K562 (cell line): Measurements from ENCODE around the gene CRK. TPM values are rescaled to one million over a fixed set of nuclear protein-coding genes. Genes with fewer than 3 reads are reported as not detected.

Experiments used
- ATAC-seq: fragments of 200-7000 bp; cut with Tn5 transposase; 3 replicates; pipeline ENCODE4 v1.9.1; 2020; ENCODE audit warnings: moderate library complexity
- BruUV-seq: library from RNA; stranded (reverse); fragments of 400-500 nt; replicated peaks from 2 replicates; lab custom pipeline; 2021; lab: Mats Ljungman, UMichigan
- CTCF ChIA-PET: fragments of 300-600 bp; formaldehyde crosslinking; extraction: SDS; loops from one replicate; lab custom pipeline; 2021; ENCODE audit warnings: low intra/inter-chr PET ratio; lab: Yijun Ruan, JAX
- POLR2A ChIA-PET: fragments of 300-600, 350-650 bp; sonication (Branson Sonifier 250); formaldehyde crosslinking; extraction: SDS; loops from one replicate; lab custom pipeline; 2021; ENCODE audit warnings: antibody characterized with exemption, inconsistent platforms; lab: Yijun Ruan, JAX
- DNase-seq, 4 experiments: peaks; one replicate each; pipeline versions ENCODE4 v3.0.0 to v3.0.0-alpha.2; 2011 to 2018; ENCODE audit warnings: low spot score in 3 of 4, mixed read lengths in 3 of 4; ENCODE audit errors: extremely low read depth in 1 of 4
- FAIRE-seq: peaks from 2 replicates; lab custom pipeline; 2011; peaks lifted over from hg19 to GRCh38; lab: Jason Lieb, UNC
- H2AFZ ChIP-seq: 2 replicates; pipeline ENCODE4 v1.6.0; 2011; ENCODE audit warnings: low read depth, low read length, control low read depth, inconsistent platforms
- H3K27ac ChIP-seq: fragments of 200-600 bp; 3 replicates; pipeline ENCODE4 v1.8.0; 2011; ENCODE audit warnings: low read depth, mild to moderate bottlenecking, control low read depth, inconsistent platforms, low read length, moderate library complexity, mixed read lengths; ENCODE audit errors: extremely low read depth
- H3K27me3 ChIP-seq, 2 experiments: fragments of 300-600 bp in 1 of 2; 2 replicates in 1 of 2; 3 replicates in 1 of 2; pipeline versions ENCODE4 v1.6.0 to v1.8.0; 2011; ENCODE audit warnings: inconsistent platforms in 2 of 2, low read length in 2 of 2, mild to moderate bottlenecking in 1 of 2, mixed read lengths in 1 of 2, moderate library complexity in 1 of 2; ENCODE audit not compliant: control insufficient read depth in 2 of 2, insufficient read depth in 2 of 2
- H3K36me3 ChIP-seq: fragments of 300-600 bp; 3 replicates; pipeline ENCODE4 v1.8.0; 2011; ENCODE audit warnings: mild to moderate bottlenecking, low read length, inconsistent platforms; ENCODE audit not compliant: control insufficient read depth, insufficient read depth
- H3K4me1 ChIP-seq, 2 experiments: fragments of 200-600 bp in 1 of 2; replicated peaks in 1 of 2; 2 replicates in 1 of 2; 3 replicates in 1 of 2; pipeline versions ENCODE4 v1.5.1 to v1.8.0; 2011; ENCODE audit warnings: inconsistent platforms in 2 of 2, low read length in 2 of 2, mild to moderate bottlenecking in 1 of 2, mixed read lengths in 1 of 2, moderate library complexity in 1 of 2; ENCODE audit not compliant: control insufficient read depth in 2 of 2, insufficient read depth in 2 of 2
- H3K4me2 ChIP-seq: 2 replicates; pipeline ENCODE4 v1.6.1; 2011; ENCODE audit warnings: low read length, control low read depth, inconsistent platforms, mixed read lengths; ENCODE audit not compliant: insufficient read depth
- H3K4me3 ChIP-seq: fragments of 200-600 bp; sonication (generic), shearing (Covaris generic); 2 replicates; pipeline ENCODE4 v1.5.1; 2016; ENCODE audit warnings: control low read depth, inconsistent platforms
- H3K79me2 ChIP-seq: fragments of 200-600 bp; 3 replicates; pipeline ENCODE4 v1.8.0; 2011; ENCODE audit warnings: low read length, inconsistent platforms; ENCODE audit not compliant: control insufficient read depth, insufficient read depth
- H3K9ac ChIP-seq, 2 experiments: 2 replicates each; pipeline versions ENCODE4 v1.6.0 to v1.6.1; 2011; ENCODE audit warnings: low read depth in 2 of 2, low read length in 2 of 2, control low read depth in 1 of 2, inconsistent platforms in 1 of 2, mild to moderate bottlenecking in 1 of 2, mixed read lengths in 1 of 2; ENCODE audit not compliant: insufficient read depth in 1 of 2
- H3K9me1 ChIP-seq: one replicate; pipeline ENCODE4 v1.6.0; 2011; ENCODE audit warnings: inconsistent platforms, mild to moderate bottlenecking, low read length, moderate library complexity; ENCODE audit not compliant: control insufficient read depth, insufficient read depth
- H3K9me3 ChIP-seq: replicated peaks from 2 replicates; pipeline ENCODE4 v1.5.1; 2011; ENCODE audit warnings: low read depth, low read length, inconsistent platforms; ENCODE audit not compliant: control insufficient read depth, insufficient read depth
- H4K20me1 ChIP-seq: replicated peaks from 2 replicates; pipeline ENCODE4 v1.6.1; 2011; ENCODE audit warnings: low read length, inconsistent platforms, mixed read lengths; ENCODE audit not compliant: control insufficient read depth, insufficient read depth
- ZBTB34 ChIP-seq: fragments of 250-450 bp; sonication (Bioruptor Pico); IDR thresholded peaks from 2 replicates; pipeline ENCODE4 v1.8.0; 2021; ENCODE audit warnings: mild to moderate bottlenecking, moderate library complexity
- ZNF316 ChIP-seq: fragments of 450-650 bp; IDR thresholded peaks from 2 replicates; pipeline ENCODE4 v1.6.1; 2016
- WGBS: fragments of 100-300 bp; shearing (Covaris generic); methylation state at CpG from one replicate; pipeline ENCODE4 v1.1.6; 2016; ENCODE audit warnings: low coverage, mixed read lengths; ENCODE audit not compliant: insufficient coverage; ENCODE audit errors: missing lambda C conversion rate; 5-methylcytosine and 5-hydroxymethylcytosine counted together
- in situ Hi-C: fragments of 300-500 bp; cut with MboI; formaldehyde crosslinking; loops from 4 replicates; pipeline ENCODE4 v1.15.0; 2018; ENCODE audit warnings: inconsistent platforms, mixed read lengths
- intact Hi-C: fragments of 100-400 bp; cut with micrococcal nuclease; formaldehyde crosslinking; loops from 2 replicates; pipeline ENCODE4 v1.14.2; 2022
- polyA plus RNA-seq, 8 experiments: library from polyadenylated mRNA; depleted of rRNA in 4 of 8; stranded (reverse) in 5 of 8; unstranded in 3 of 8; fragments of >200 nt; fragmentation: Nextera tagmentation in 2 of 8; fragmentation: Illumina TruSeq in 1 of 8; extraction: Ambion mirVana in 2 of 8; extraction: Trizol in 1 of 8; gene quantifications; 2 replicates each; pipeline versions ENCODE4 v1.2.1 to v1.2.3, GENCODE V29; 2011 to 2014; ENCODE audit warnings: inconsistent platforms in 1 of 8, missing spikeins in 1 of 8
- total RNA-seq, 7 experiments: library from RNA; depleted of rRNA in 6 of 7; stranded (reverse); fragments of >200 nt in 6 of 7; fragmentation: Illumina TruSeq in 2 of 7; extraction: Trizol in 2 of 7; gene quantifications; 2 replicates each; pipeline versions ENCODE4 v1.2.1 to v1.2.3, GENCODE V29; 2011 to 2021; ENCODE audit warnings: low replicate concordance in 1 of 7
- TF ChIP-seq, protein P1 (sequence below): fragments of 450-650 bp; formaldehyde crosslinking; IDR thresholded peaks from 2 replicates; pipeline ENCODE4 v1.4.0; 2020; ENCODE audit warnings: mild to moderate bottlenecking

CRK gene
- total and polyA plus RNA-seq, 9 of the 15 experiments (the other 6 are each of a cell fraction or from before 2014, with no cell fraction given) = 13.1 to 40.2 (median 26.1) TPM

- TF ChIP-seq, protein P1, sequence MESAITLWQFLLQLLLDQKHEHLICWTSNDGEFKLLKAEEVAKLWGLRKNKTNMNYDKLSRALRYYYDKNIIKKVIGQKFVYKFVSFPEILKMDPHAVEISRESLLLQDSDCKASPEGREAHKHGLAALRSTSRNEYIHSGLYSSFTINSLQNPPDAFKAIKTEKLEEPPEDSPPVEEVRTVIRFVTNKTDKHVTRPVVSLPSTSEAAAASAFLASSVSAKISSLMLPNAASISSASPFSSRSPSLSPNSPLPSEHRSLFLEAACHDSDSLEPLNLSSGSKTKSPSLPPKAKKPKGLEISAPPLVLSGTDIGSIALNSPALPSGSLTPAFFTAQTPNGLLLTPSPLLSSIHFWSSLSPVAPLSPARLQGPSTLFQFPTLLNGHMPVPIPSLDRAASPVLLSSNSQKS (CRISPR knock-in tag) = no peak
- TF ChIP-seq, all 486 proteins: peak for 6
These were observed 6.4 kb upstream of the CRK start (continued) for GRCh38 chr17:1462164-1463112.

DNA sequence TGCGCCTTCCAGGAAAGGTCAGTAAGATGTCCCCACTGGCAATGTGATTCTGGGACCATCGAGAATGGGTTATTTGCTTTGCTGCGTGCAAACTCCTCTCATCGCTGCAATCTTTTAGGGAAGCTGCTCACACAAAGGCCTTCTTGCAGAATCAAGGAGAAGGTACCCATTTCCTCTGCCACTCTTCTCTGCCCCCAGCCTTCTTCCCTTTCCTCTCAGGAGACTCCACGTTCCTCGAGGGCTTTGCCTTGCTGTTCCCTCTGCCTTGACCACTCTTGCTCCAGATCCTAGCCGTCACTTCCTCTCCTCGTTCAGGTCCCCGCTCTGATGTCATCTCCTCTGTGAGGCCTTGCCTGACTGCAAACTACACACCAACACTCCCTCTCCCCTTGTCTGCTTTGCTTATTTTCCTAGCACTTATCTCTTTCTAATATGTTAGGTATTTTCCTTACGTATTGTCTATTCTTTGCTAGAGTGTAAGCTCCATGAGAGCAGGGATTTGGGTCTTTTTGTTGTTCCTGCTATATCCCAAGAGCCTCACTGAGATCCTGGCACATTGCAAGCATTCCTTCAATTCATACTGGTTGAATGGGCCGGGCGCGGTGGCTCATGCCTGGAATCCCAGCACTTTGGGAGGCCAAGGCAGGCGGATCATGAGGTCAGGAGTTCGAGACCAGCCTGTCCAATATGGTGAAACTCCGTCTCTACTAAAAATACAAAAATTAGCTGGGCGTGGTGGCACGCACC, 5.3 kb upstream of the CRK start:
- 75% methylated on average over 12 of the region's 18 CpGs for WGBS
- no peak for ATAC-seq
- H3K9me3 ChIP-seq = no peaks in the 10 kb centered on the region
- H3K27ac ChIP-seq = no peak overlapping the region
- in situ Hi-C loops (no loop called here), intact Hi-C loops (no loop called here)
- H3K4me2 ChIP-seq = no peak overlapping the region
- no peak for DNase-seq
- H3K9ac ChIP-seq = no peak overlapping the region
- peaks cover 10 to 29% of the 10 kb centered on the region in 2 experiments; a peak in 3 of 5 replicates for H3K4me1 ChIP-seq
- no peak overlapping the region for H2AFZ ChIP-seq
- H4K20me1 ChIP-seq = no peaks in the 10 kb centered on the region
- H3K36me3 ChIP-seq = no peaks in the 10 kb centered on the region
- ChIA-PET CTCF (no interaction called here), POLR2A (interaction anchor here (0.6 to 1.1 kb wide), 4 partner anchors 8 to 65 kb away, joined by 3 read pairs; no protein-coding TSS in a partner anchor)
- H3K79me2 ChIP-seq = no peaks in the 10 kb centered on the region
- no peak for FAIRE-seq
- no TSS peak for BruUV-seq
- TF ChIP-seq ZBTB34 (no peak), ZNF316 (peak; percentile 22; the same call in 1 of the 2 replicates)
- H3K27me3 ChIP-seq = no peaks in the 10 kb centered on the region
- no peaks in the 10 kb centered on the region for H3K9me1 ChIP-seq
- H3K4me3 ChIP-seq = no peak overlapping the region
